Activated T-cell treated with anti-CD3 and anti-CD28 coated beads for 1 hour (primary cell): Measurements from ENCODE around the gene CNTD1.
"Not testable (repeated sequence)": the region's sequence is repeated elsewhere in the genome, so short reads cannot be mapped to it uniquely, and the experiment has no call there.

Experiments used
- DNase-seq: peaks from one replicate; pipeline ENCODE4 v3.0.0-alpha.2; 2020; ENCODE audit warnings: low read depth

CNTD1 gene

GRCh38 chr17:42798383-42799380, at the start of gene CNTD1, which contains the start of gene COA3:
CNTD1 (plus strand) TSS chr17:42798861; CDS start chr17:42799068, 207 bp downstream.
COA3 (minus strand) TSS chr17:42798704; CDS start chr17:42798681, 23 bp downstream.
- peak; percentile 61 for DNase-seq

- no peak for DNase-seq
Observed at GRCh38 chr17:42748908-42749798, 49.5 kb upstream of the CNTD1 start.

- DNase-seq: no peak
Observed at GRCh38 chr17:42750739-42751344, 47.8 kb upstream of the CNTD1 start.

- no peak for DNase-seq
Observed at GRCh38 chr17:42751628-42752027, 47.0 kb upstream of the CNTD1 start.

GRCh38 chr17:42754782-42755181, 43.9 kb upstream of the CNTD1 start:
- no peak for DNase-seq

GRCh38 chr17:42759982-42760651, 38.5 kb upstream of the CNTD1 start:
- DNase-seq: no peak

GRCh38 chr17:42760652-42761581, 37.7 kb upstream of the CNTD1 start, which contains the start of gene RAMP2:
RAMP2 (plus strand) TSS chr17:42761227; CDS start chr17:42761262, 35 bp downstream.
- DNase-seq: no peak

- no peak for DNase-seq
Observed at GRCh38 chr17:42761638-42762037, 37.0 kb upstream of the CNTD1 start.

- DNase-seq: no peak
Observed at GRCh38 chr17:42766124-42766523, 32.5 kb upstream of the CNTD1 start.

- DNase-seq: no peak
Observed at GRCh38 chr17:42767512-42767911, 31.1 kb upstream of the CNTD1 start.

- DNase-seq: not testable (repeated sequence)
Observed at GRCh38 chr17:42768006-42768405, 30.7 kb upstream of the CNTD1 start.

- not testable (repeated sequence) for DNase-seq
Observed at GRCh38 chr17:42769964-42770363, 28.7 kb upstream of the CNTD1 start.

GRCh38 chr17:42772945-42773289, 25.7 kb upstream of the CNTD1 start:
- DNase-seq: no peak

GRCh38 chr17:42773290-42774035, 25.2 kb upstream of the CNTD1 start, which contains the start of gene VPS25:
VPS25 (plus strand) TSS chr17:42773449; CDS start chr17:42773476, 27 bp downstream.
- peak; percentile 61 for DNase-seq

- no peak for DNase-seq
Observed at GRCh38 chr17:42774066-42774745, 24.5 kb upstream of the CNTD1 start.

GRCh38 chr17:42775534-42776098, 23.0 kb upstream of the CNTD1 start:
- no peak for DNase-seq

- DNase-seq: no peak
Observed at GRCh38 chr17:42778570-42778969, 20.1 kb upstream of the CNTD1 start.

GRCh38 chr17:42779304-42779935, 19.2 kb upstream of the CNTD1 start:
- no peak for DNase-seq
